IMR-90 (cell line): Measurements from ENCODE around the gene SLC16A8. TPM values are rescaled to one million over a fixed set of nuclear protein-coding genes. Genes with fewer than 3 reads are reported as not detected.

Experiments
- ATAC-seq: fragments of 200-7000 bp; cut with Tn5 transposase; 2 replicates; pipeline ENCODE4 v1.9.1; 2020; ENCODE audit warnings: low read depth, mild to moderate bottlenecking, moderate library complexity
- BruUV-seq: library from RNA; stranded (reverse); fragments of 400-500 nt; replicated peaks from 2 replicates; lab custom pipeline; 2021; lab: Mats Ljungman, UMichigan
- CTCF ChIA-PET: fragments of 300-600 bp; formaldehyde crosslinking; extraction: SDS; loops from one replicate; lab custom pipeline; 2021; ENCODE audit warnings: antibody characterized with exemption; lab: Yijun Ruan, JAX
- POLR2A ChIA-PET: fragments of 300-600 bp; sonication (Branson Sonifier 250); formaldehyde crosslinking; loops from one replicate; lab custom pipeline; 2022; ENCODE audit warnings: antibody characterized with exemption; ENCODE audit not compliant: unreplicated experiment; lab: Charles Lee
- DNase-seq: peaks from one replicate; pipeline ENCODE4 v3.0.0; 2013
- H2AFZ ChIP-seq: replicated peaks from 2 replicates; pipeline ENCODE3; 2013; ENCODE audit warnings: low read length, mild to moderate bottlenecking; ENCODE audit not compliant: poor library complexity
- H2AK5ac ChIP-seq: 2 replicates; pipeline ENCODE4 v1.6.1; 2013; ENCODE audit warnings: low read depth, low read length, inconsistent platforms
- H2AK9ac ChIP-seq: replicated peaks from 2 replicates; pipeline ENCODE3; 2013; ENCODE audit warnings: mild to moderate bottlenecking, low read depth, low read length, moderate library complexity; ENCODE audit not compliant: poor library complexity
- H2BK120ac ChIP-seq: 2 replicates; pipeline ENCODE4 v1.6.1; 2013; ENCODE audit warnings: low read depth, low read length, inconsistent platforms
- H2BK15ac ChIP-seq: 3 replicates; pipeline ENCODE4 v1.6.1; 2013; ENCODE audit warnings: low read depth, low read length, inconsistent platforms
- H2BK20ac ChIP-seq: 2 replicates; pipeline ENCODE4 v1.6.1; 2013; ENCODE audit warnings: low read depth, mild to moderate bottlenecking, inconsistent platforms, low read length, moderate library complexity
- H2BK5ac ChIP-seq: 2 replicates; pipeline ENCODE4 v1.6.1; 2013; ENCODE audit warnings: mild to moderate bottlenecking, low read depth, low read length, inconsistent platforms; ENCODE audit not compliant: poor library complexity, severe bottlenecking
- H3K14ac ChIP-seq: replicated peaks from 2 replicates; pipeline ENCODE4 v1.6.1; 2013; ENCODE audit warnings: low read depth, low read length, inconsistent platforms
- H3K18ac ChIP-seq: 2 replicates; pipeline ENCODE4 v1.6.1; 2013; ENCODE audit warnings: low read depth, low read length, control low read depth
- H3K23ac ChIP-seq: 2 replicates; pipeline ENCODE4 v1.6.1; 2013; ENCODE audit warnings: low read depth, low read length, inconsistent platforms
- H3K27ac ChIP-seq: 2 replicates; pipeline ENCODE4 v1.5.1; 2013; ENCODE audit warnings: mild to moderate bottlenecking, control low read depth, low read length; ENCODE audit not compliant: insufficient read depth
- H3K27me3 ChIP-seq: 2 replicates; pipeline ENCODE4 v1.6.1; 2013; ENCODE audit warnings: low read length; ENCODE audit not compliant: control insufficient read depth, insufficient read depth
- H3K36me3 ChIP-seq: 2 replicates; pipeline ENCODE4 v1.6.1; 2013; ENCODE audit warnings: low read length, mixed read lengths; ENCODE audit not compliant: control insufficient read depth, insufficient read depth
- H3K4ac ChIP-seq: 2 replicates; pipeline ENCODE4 v1.6.1; 2013; ENCODE audit warnings: low read depth, low read length, inconsistent platforms
- H3K4me1 ChIP-seq: 2 replicates; pipeline ENCODE4 v1.6.1; 2013; ENCODE audit warnings: low read length, mixed read lengths; ENCODE audit not compliant: control insufficient read depth, insufficient read depth
- H3K4me2 ChIP-seq: 2 replicates; pipeline ENCODE4 v1.6.1; 2013; ENCODE audit warnings: low read depth, mild to moderate bottlenecking, control low read depth, low read length, moderate library complexity
- H3K4me3 ChIP-seq: 2 replicates; pipeline ENCODE4 v1.5.1; 2013; ENCODE audit warnings: low read depth, mild to moderate bottlenecking, control low read depth, low read length, moderate library complexity; ENCODE audit not compliant: insufficient read depth
- H3K56ac ChIP-seq: 2 replicates; pipeline ENCODE4 v1.6.1; 2013; ENCODE audit warnings: low read length, inconsistent platforms; ENCODE audit not compliant: insufficient read depth; ENCODE audit errors: extremely low read depth
- H3K79me1 ChIP-seq, 2 experiments: 2 replicates each; pipeline ENCODE4 v1.6.1; 2013; ENCODE audit warnings: low read length in 2 of 2, inconsistent platforms in 1 of 2, low read depth in 1 of 2
- H3K9ac ChIP-seq: 2 replicates; pipeline ENCODE4 v1.6.1; 2013; ENCODE audit warnings: low read depth, low read length, control low read depth
- H3K9me1 ChIP-seq: 2 replicates; pipeline ENCODE4 v1.6.1; 2013; ENCODE audit warnings: low read length, inconsistent platforms; ENCODE audit not compliant: insufficient read depth
- H3K9me3 ChIP-seq: 2 replicates; pipeline ENCODE4 v1.6.1; 2013; ENCODE audit warnings: low read length; ENCODE audit not compliant: control insufficient read depth, insufficient read depth
- H4K20me1 ChIP-seq: 2 replicates; pipeline ENCODE4 v1.6.1; 2013; ENCODE audit warnings: low read length, inconsistent platforms; ENCODE audit not compliant: insufficient read depth
- H4K5ac ChIP-seq: 2 replicates; pipeline ENCODE4 v1.6.1; 2013; ENCODE audit warnings: mild to moderate bottlenecking, low read depth, low read length, control low read depth
- H4K8ac ChIP-seq, 2 experiments: 2 replicates each; pipeline ENCODE4 v1.6.1; 2013; ENCODE audit warnings: low read depth in 2 of 2, low read length in 2 of 2, control low read depth in 1 of 2, inconsistent platforms in 1 of 2
- H4K91ac ChIP-seq: 2 replicates; pipeline ENCODE4 v1.6.1; 2013; ENCODE audit warnings: low read depth, low read length, inconsistent platforms; ENCODE audit not compliant: insufficient read depth
- CTCF ChIP-seq: conservative IDR thresholded peaks from 2 replicates; pipeline ENCODE4 v1.5.1; 2012; ENCODE audit warnings: mild to moderate bottlenecking, low read depth, low read length, improper control_type of control experiment
- WGBS, 2 experiments: methylation state at CpG; one replicate each; pipeline versions ENCODE4 v1.1.5 to v1.1.7; 2013; ENCODE audit warnings: missing lambda C conversion rate in 2 of 2; ENCODE audit not compliant: insufficient read length in 1 of 2; ENCODE audit errors: extremely low coverage in 2 of 2; 5-methylcytosine and 5-hydroxymethylcytosine counted together
- dilution Hi-C: fragments of 300-500 bp; cut with HindIII; formaldehyde crosslinking; loops from one replicate; pipeline ENCODE4 v1.14.3; 2018; ENCODE audit warnings: low sequenced_read_pairs; ENCODE audit not compliant: unreplicated experiment
- in situ Hi-C: fragments of 300-500 bp; cut with MboI; formaldehyde crosslinking; loops from 3 replicates; pipeline ENCODE4 v1.14.3; 2019; ENCODE audit warnings: low sequenced_read_pairs, inconsistent platforms, mixed read lengths
- intact Hi-C: fragments of 100-400 bp; cut with micrococcal nuclease; formaldehyde crosslinking; loops from 2 replicates; pipeline ENCODE4 v1.10.0; 2022
- polyA plus RNA-seq, 3 experiments: library from polyadenylated mRNA; depleted of rRNA; stranded (reverse); fragments of >200 nt; gene quantifications; 2 replicates each; pipeline ENCODE4 v1.2.3, GENCODE V29; 2012; ENCODE audit warnings: low replicate concordance in 1 of 3
- total RNA-seq: library from RNA; depleted of rRNA; stranded (reverse); fragments of >200 nt; gene quantifications from 2 replicates; pipeline ENCODE4 v1.2.3, GENCODE V29; 2012

The SLC16A8 gene
- total and polyA plus RNA-seq, 2 of the 4 experiments (the other 2 are of a cell fraction), result not detected

- CTCF ChIA-PET, result no interaction called here
- Histone ChIP-seq H2BK5ac (no peak overlapping the region), H3K4ac (no peak overlapping the region), H3K27ac (no peak overlapping the region), H3K4me2 (no peak overlapping the region), H4K8ac (no peak overlapping the region), H2BK15ac (no peak overlapping the region), H3K9me3 (no peaks in the 10 kb centered on the region), H4K20me1 (no peaks in the 10 kb centered on the region), H4K5ac (no peak overlapping the region), H3K4me1 (peaks cover 2% of the 10 kb centered on the region), H2AFZ (no peak overlapping the region), H3K36me3 (no peaks in the 10 kb centered on the region), H3K27me3 (no peaks in the 10 kb centered on the region), H3K14ac (no peak overlapping the region), H3K9me1 (peaks cover 2% of the 10 kb centered on the region; the same call in 1 of the 2 replicates), H3K79me1 (no peaks in the 10 kb centered on the region), H2BK20ac (no peak overlapping the region), H4K91ac (no peak overlapping the region), H3K18ac (no peak overlapping the region), H3K23ac (no peak overlapping the region), H2BK120ac (no peak overlapping the region), H3K56ac (no peak overlapping the region), H2AK9ac (no peak overlapping the region), H3K4me3 (no peak overlapping the region), H3K9ac (no peak overlapping the region), H2AK5ac (no peak overlapping the region)
- POLR2A ChIA-PET, result no interaction called here
- DNase-seq (no peak), ATAC-seq (no peak)
- TF ChIP-seq CTCF, result no peak
- in situ Hi-C loops, result no loop called here
- intact Hi-C loops, result no loop called here
- no TSS peak for BruUV-seq
- WGBS, 2 experiments, result no CpG with 5 or more reads among the region's 4 CpGs
- dilution Hi-C loops, result no loop called here
These were observed 49.3 kb upstream of the SLC16A8 start for GRCh38 chr22:38133331-38133730.
